Esophagus mucosa (tissue), 1 donor: Measurements from ENCODE around the gene LDLRAP1. TPM values are rescaled to one million over a fixed set of nuclear protein-coding genes. Genes with fewer than 3 reads are reported as not detected.

ENCODE experiments used
- ATAC-seq: fragments of 200-7000 bp; cut with Tn5 transposase; one replicate; pipeline ENCODE4 v1.9.1; 2020
- total RNA-seq: library from RNA; stranded (reverse); gene quantifications from one replicate; pipeline ENCODE4 v1.2.4, GENCODE V29; 2023
- donor health status: DM: yes; HTN: yes; CAD: no.

LDLRAP1 gene
- total RNA-seq, 1 donor from 2014 or later: 18.8 TPM

- ATAC-seq: no peak
Observed at GRCh38 chr1:25524568-25525360, 18.6 kb upstream of the LDLRAP1 start.

DNA sequence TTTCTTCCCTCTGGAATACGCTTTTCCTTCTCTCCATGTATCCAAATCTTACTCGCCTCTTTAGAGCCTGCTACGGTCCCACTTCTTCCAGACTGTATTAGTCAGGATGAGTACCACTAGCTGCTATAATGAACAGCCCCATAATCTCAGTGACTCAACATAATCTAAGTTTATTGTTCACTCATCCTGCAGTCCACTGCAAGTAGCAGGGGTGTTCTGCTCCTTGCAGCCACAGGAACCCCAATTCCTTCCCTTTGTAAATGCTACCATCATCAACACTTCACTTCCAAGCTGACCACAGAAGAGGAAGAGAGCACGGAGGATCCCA, 18.1 kb upstream of the LDLRAP1 start:
- ATAC-seq: no peak

- no peak for ATAC-seq
Observed at GRCh38 chr1:25526753-25527152, 16.7 kb upstream of the LDLRAP1 start.

GRCh38 chr1:25527226-25527846, 16.1 kb upstream of the LDLRAP1 start:
- peak; percentile 15 for ATAC-seq

GRCh38 chr1:25527946-25528595, 15.3 kb upstream of the LDLRAP1 start:
- ATAC-seq: no peak

- ATAC-seq: no peak
Observed at GRCh38 chr1:25528881-25529517, 14.4 kb upstream of the LDLRAP1 start.

DNA sequence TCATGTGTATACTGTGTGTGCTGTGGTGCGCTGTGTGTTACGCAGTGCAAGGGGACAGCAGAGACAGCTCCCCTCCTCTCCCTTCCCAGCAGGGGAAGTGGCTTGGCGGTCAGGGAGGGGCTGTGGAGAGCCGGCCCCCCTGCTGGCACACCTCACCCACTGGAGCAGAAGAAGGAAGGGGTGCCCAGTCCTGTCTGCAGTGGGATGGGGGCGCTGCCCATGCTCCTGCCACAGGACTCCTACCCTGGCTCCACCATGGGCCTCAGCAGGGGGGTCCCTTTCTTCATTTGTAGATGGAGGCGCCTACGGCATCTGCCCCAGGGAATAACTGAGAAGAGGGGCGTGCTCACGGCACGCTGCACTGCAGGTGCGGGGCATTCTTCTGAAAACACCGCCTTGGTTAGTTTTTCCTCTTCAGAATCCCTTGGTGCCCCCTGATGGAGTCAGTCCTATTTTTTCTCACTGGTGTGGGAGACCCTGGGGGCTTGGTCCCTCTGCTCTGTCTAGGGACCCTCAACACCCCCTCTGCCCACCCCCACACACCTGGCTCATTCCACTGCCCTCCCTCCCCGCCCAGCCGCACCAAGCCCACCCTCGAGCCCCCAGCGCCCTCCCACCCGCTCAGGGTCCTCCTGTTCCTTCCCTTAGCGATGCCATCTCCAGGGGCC, 13.8 kb upstream of the LDLRAP1 start:
- no peak for ATAC-seq

- no peak for ATAC-seq
Observed at GRCh38 chr1:25530186-25531081, 13.0 kb upstream of the LDLRAP1 start.

DNA sequence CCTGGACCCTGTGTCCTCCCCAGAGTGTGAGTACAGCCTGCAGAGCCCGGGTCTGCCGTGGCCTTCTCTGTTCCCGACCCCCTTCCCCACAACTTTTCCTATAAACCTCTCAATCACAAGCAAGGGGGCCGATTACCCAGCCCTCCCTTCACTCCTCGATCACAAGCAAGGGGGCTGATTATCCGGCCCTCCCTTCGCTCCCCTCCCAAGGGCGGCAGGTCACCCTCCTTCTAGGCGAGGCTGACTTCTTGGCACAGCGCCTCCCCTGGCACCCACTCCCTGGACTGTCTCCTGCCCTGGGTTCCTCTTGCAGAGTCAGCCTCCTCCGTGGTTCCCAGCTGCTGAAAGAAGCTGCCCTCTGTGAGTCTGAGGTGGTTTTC, 12.3 kb upstream of the LDLRAP1 start:
- ATAC-seq: no peak

DNA sequence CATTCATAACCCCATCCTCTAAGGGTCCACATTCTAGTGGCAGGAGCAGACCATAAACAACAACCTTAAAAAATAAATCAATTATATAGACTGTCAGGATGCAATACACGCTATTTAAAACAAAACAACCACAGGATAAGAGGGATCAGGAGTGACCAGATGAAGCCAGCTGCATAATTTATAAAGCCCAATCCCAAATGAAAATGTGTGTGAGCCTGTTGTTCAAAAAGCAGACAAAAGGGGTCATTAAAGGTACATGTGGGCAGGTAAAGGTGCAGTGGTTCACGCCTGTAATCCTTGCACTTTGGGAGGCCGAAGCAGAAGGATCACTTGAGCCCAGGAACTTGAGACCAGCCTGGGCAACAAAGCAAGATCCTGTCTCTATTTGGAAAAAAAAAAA, 10.4 kb upstream of the LDLRAP1 start:
- no peak for ATAC-seq

GRCh38 chr1:25533775-25534409, 9.5 kb upstream of the LDLRAP1 start:
- no peak for ATAC-seq

DNA sequence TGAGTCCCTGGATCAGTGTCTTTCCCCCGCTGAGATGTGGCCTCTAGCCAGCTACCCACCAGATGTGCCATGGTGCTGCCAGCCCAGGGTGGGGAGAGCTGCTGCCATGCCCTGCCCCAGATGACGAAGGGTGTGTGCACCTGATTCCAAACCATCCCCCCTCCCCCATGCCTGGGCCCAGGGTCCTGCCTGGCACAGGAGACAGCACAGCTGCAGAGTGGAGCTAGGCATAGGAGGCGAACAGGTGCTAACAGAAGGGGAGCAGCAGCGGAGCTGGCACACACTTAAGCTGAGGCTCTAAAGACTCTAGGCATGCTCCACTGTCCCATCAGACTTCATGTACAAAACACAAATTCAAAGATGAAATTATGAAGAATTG, 9.0 kb upstream of the LDLRAP1 start:
- no peak for ATAC-seq

DNA sequence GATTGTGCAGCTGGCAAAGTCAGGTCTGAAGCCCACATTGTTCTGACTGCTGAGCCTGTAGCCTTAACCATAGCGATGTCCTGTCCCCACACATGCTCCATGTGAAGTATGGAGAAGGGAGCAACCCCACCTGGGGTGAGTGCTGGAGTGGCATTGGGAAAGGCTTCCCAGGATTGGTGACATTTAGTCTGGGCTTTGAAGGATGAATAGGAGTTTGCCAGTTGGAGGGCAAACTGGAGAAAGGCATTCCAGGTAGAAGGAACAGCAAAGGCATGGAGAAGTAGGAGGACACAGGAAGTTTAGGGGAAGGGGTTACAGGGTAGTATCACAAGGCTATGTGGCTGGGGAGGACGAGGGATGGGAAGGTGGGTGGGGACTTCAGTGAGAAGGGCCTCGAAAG, 7.3 kb upstream of the LDLRAP1 start:
- no peak for ATAC-seq

DNA sequence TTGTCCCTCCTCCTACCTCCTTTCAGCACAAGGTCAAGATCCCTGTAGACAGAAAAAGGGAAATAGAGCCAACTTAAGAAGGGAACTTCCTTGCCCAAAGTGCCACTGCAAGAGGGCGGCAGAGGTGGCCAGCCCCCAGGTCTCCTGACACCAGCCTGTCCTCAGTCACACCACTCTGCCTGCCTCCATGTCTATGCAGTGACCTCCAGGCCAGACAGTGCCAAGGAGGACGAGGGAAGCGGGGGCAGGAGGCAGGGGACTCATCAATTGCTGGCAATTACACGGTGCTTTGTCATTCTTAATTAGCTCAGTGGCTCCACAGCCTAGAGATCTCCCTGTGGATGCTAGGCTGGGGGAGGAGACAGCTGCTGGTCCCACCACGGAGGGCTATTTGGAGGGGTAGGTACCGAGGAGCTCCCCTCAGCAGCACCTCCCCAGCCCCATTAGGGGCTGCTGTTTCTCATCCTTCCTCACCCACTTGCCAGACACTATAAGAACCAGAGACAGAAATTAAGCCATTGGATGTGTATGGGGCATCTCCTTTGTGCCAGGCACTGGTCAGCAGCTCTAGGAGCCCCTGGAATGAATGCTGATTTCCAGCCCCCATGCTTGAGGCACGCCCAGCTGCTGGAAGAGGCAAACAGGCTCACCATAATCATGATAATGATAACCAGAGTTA, 6.1 kb upstream of the LDLRAP1 start:
- no peak for ATAC-seq

- ATAC-seq: peak; percentile 46
Observed at GRCh38 chr1:25538191-25538767, 5.1 kb upstream of the LDLRAP1 start.

DNA sequence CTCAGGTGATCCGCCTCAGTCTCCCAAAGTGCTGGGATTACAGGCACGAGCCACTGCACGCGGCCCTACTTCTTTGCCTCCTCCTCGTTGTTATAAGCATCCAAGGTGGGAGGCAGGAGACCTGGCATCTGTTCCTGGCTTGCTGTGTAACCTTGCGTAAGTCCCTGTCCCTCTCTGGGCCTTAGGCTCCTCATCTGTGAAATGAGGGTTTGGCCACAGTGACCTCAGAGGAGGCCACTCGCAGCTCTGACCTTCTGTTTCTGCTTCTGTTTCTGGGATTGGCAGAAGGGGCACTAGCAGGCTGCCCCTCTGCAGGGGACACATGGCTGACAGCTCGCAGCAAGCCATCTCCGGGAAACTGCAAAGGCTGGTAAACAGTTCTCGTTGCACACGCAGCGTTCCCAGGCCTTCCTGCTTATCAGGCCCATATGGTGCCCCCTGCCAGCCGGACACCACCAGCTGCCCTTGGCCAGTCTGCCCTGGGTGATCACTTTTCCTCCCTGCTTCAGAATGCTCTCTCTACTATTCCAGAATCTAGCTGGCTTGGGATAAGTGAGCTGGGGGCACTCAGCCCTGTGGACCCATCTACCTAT, 2.6 kb upstream of the LDLRAP1 start:
- no peak for ATAC-seq

- ATAC-seq: no peak
Observed at GRCh38 chr1:25541425-25541824, 2.0 kb upstream of the LDLRAP1 start.

DNA sequence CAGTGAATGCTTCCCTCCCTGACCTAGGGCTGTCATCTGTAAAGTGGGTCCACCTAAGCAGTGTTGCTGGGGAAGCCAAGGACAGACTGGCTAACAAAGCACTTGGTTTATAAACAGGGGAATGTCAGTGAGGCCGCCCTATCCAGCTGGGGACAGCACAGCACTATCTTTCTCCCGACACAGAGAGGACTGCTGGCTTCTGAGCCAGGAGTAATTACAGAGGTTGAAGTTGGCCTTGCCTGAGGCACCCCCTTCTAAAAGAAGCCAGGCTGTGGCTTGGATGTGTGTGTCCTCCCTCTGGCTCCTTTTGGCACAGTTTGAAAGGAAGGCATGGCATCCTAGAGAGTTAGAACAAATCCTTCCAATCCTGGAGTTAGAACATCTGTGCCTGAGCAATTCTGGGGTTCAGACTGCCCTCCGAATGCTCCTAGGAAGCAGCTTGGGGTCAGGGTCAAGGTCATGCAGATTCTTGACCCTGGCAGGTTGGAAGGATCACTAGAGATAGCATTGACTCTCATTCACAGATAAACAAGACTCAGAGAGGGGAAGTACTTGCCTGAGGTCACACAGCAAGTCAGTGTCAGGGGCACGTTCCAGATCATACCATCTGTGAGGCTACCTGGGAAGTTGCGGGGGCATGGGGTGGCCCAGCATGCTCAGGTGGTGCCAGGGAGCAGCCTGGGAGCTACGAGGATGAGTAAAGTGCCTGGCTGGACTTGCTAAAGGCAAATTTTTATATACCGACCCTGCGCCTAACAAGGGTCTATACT, 1.3 kb upstream of the LDLRAP1 start:
- ATAC-seq: no peak

DNA sequence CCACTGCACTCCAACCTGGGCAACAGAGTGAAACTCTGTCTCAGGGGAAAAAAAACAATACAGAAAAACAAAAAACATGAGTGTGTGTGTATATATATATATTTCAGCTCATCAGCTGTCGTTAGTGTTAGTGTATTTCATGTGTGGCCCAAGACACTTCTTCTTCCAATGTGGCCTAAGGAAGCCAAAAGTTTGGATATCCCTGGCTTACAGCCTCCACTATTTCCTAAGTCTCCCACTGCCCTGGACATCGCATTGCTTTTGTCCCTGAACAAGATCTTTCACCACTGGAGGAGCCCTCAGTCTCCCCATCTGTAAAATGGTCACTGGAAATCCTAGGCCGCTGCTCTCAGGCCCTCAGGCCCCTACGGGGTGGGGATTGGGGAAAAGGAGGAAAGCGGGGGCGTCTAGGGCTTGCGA, 391 bp upstream of the LDLRAP1 start:
- ATAC-seq: no peak
